WTC11 (cell line): ENCODE measurements around the gene PBOV1. TPM values are rescaled to one million over a fixed set of nuclear protein-coding genes. Genes with fewer than 3 reads are reported as not detected.

Source experiments
- ATAC-seq: fragments of 200-7000 bp; cut with Tn5 transposase; 2 replicates; pipeline ENCODE4 v1.10.0; 2021; ENCODE audit warnings: mild to moderate bottlenecking, moderate library complexity
- CTCF ChIA-PET: fragments of 300-600 bp; sonication (Branson Sonifier 250); formaldehyde crosslinking; loops from one replicate; lab custom pipeline; 2021; ENCODE audit warnings: antibody characterized with exemption; lab: Charles Lee
- POLR2A ChIA-PET: fragments of 350-600 bp; sonication (Branson Sonifier 250); formaldehyde crosslinking; loops from one replicate; lab custom pipeline; 2021; ENCODE audit warnings: antibody characterized with exemption; lab: Charles Lee
- DNase-seq: peaks from one replicate; pipeline ENCODE4 v3.0.0; 2021; ENCODE audit warnings: low spot score
- H3K27ac Mint-ChIP-seq: 2 replicates; pipeline ENCODE4 v1.8.0; 2021; ENCODE audit warnings: mixed read lengths
- H3K27me3 Mint-ChIP-seq: 2 replicates; pipeline ENCODE4 v1.8.0; 2021; ENCODE audit warnings: low read depth, mild to moderate bottlenecking, moderate library complexity, mixed read lengths
- H3K36me3 Mint-ChIP-seq: 2 replicates; pipeline ENCODE4 v1.8.0; 2021; ENCODE audit warnings: mixed read lengths
- H3K4me1 Mint-ChIP-seq: 2 replicates; pipeline ENCODE4 v1.8.0; 2022; ENCODE audit warnings: mixed read lengths
- H3K4me3 Mint-ChIP-seq: 2 replicates; pipeline ENCODE4 v1.8.0; 2021; ENCODE audit warnings: mild to moderate bottlenecking, moderate library complexity, mixed read lengths
- H3K9me3 Mint-ChIP-seq: 2 replicates; pipeline ENCODE4 v1.8.0; 2021; ENCODE audit warnings: mixed read lengths
- AFF4 ChIP-seq: sonication (generic); formaldehyde crosslinking; IDR thresholded peaks from 2 replicates; pipeline ENCODE4 v1.8.1; 2023; ENCODE audit warnings: mild to moderate bottlenecking, missing genetic modification reagents, borderline replicate concordance
- ATF1 ChIP-seq: sonication (generic); formaldehyde crosslinking; IDR thresholded peaks from 2 replicates; pipeline ENCODE4 v1.8.1; 2023; ENCODE audit warnings: mild to moderate bottlenecking, moderate library complexity, missing genetic modification reagents
- ATF3 ChIP-seq: sonication (generic); formaldehyde crosslinking; conservative IDR thresholded peaks from 2 replicates; pipeline ENCODE4 v1.8.1; 2022; ENCODE audit warnings: mild to moderate bottlenecking, missing genetic modification reagents
- CREB1 ChIP-seq: sonication (generic); formaldehyde crosslinking; IDR thresholded peaks from 2 replicates; pipeline ENCODE4 v1.8.0; 2023; ENCODE audit warnings: mild to moderate bottlenecking, missing genetic modification reagents
- EMX1 ChIP-seq: fragments of 250-450 bp; sonication (Bioruptor Pico); IDR thresholded peaks from 2 replicates; pipeline ENCODE4 v1.8.0; 2021; ENCODE audit warnings: mild to moderate bottlenecking
- IRF1 ChIP-seq: sonication (generic); formaldehyde crosslinking; IDR thresholded peaks from 2 replicates; pipeline ENCODE4 v1.8.0; 2023; ENCODE audit warnings: missing genetic modification reagents
- NFE2L1 ChIP-seq: sonication (generic); formaldehyde crosslinking; IDR thresholded peaks from 2 replicates; pipeline ENCODE4 v1.8.1; 2023; ENCODE audit warnings: missing genetic modification reagents
- OVOL2 ChIP-seq: fragments of 250-450 bp; sonication (Bioruptor Pico); IDR thresholded peaks from 2 replicates; pipeline ENCODE4 v1.9.0; 2021; ENCODE audit warnings: mild to moderate bottlenecking, borderline replicate concordance
- SMAD3 ChIP-seq: sonication (generic); formaldehyde crosslinking; IDR thresholded peaks from 2 replicates; pipeline ENCODE4 v1.8.0; 2022; ENCODE audit warnings: missing genetic modification reagents, mild to moderate bottlenecking, borderline replicate concordance
- TCF7 ChIP-seq: sonication (generic); formaldehyde crosslinking; IDR thresholded peaks from 2 replicates; pipeline ENCODE4 v1.8.0; 2022; ENCODE audit warnings: mild to moderate bottlenecking, low read depth, missing genetic modification reagents, moderate library complexity
- USF2 ChIP-seq: sonication (generic); formaldehyde crosslinking; IDR thresholded peaks from 2 replicates; pipeline ENCODE4 v1.8.1; 2023; ENCODE audit warnings: mild to moderate bottlenecking, missing genetic modification reagents, moderate library complexity
- ZNF138 ChIP-seq: sonication (generic); formaldehyde crosslinking; conservative IDR thresholded peaks from 2 replicates; pipeline ENCODE4 v1.8.1; 2022; ENCODE audit warnings: mild to moderate bottlenecking, moderate library complexity, missing genetic modification reagents
- ZNF232 ChIP-seq: sonication (generic); formaldehyde crosslinking; IDR thresholded peaks from 2 replicates; pipeline ENCODE4 v1.8.0; 2022; ENCODE audit warnings: mild to moderate bottlenecking, missing genetic modification reagents
- ZNF416 ChIP-seq: fragments of 250-450 bp; sonication (Bioruptor Pico); IDR thresholded peaks from 2 replicates; pipeline ENCODE4 v1.9.0; 2021; ENCODE audit warnings: mild to moderate bottlenecking, inconsistent platforms
- total RNA-seq: library from RNA; stranded (reverse); gene quantifications from 3 replicates; pipeline ENCODE4 v1.2.3, GENCODE V29; 2021
- TF ChIP-seq, protein P1 (sequence below): sonication (generic); formaldehyde crosslinking; conservative IDR thresholded peaks from 2 replicates; pipeline ENCODE4 v1.8.1; 2023; ENCODE audit warnings: mild to moderate bottlenecking, low read depth, missing genetic modification reagents, moderate library complexity
- TF ChIP-seq, protein P2 (sequence below): sonication (generic); formaldehyde crosslinking; IDR thresholded peaks from 2 replicates; pipeline ENCODE4 v1.8.1; 2022; ENCODE audit warnings: low read depth, missing genetic modification reagents, borderline replicate concordance
- TF ChIP-seq, protein P3 (sequence below): fragments of 250-450 bp; sonication (Bioruptor Pico); IDR thresholded peaks from 2 replicates; pipeline ENCODE4 v1.9.0; 2021; ENCODE audit warnings: mild to moderate bottlenecking

PBOV1 gene
- total RNA-seq, 1 experiment from 2014 or later = not detected

DNA sequence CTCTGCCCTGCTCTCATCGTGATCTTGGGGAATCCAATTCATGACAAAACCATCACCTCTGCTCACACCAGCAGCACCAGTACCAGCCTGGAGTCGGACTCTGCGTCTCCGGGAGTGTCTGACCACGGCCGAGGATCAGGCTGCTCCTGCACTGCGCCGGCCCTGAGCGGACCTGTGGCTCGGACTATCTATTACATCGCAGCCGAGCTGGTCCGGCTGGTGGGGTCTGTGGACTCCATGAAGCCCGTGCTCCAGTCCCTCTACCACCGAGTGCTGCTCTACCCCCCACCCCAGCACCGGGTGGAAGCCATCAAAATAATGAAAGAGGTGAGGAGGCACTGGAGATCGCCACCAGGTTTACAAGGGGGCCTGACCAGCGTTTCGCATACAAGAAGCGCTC lies 37.2 kb upstream of the PBOV1 start:
- H3K36me3 Mint-ChIP-seq = no peaks in the 10 kb centered on the region
- ChIA-PET CTCF (no interaction called here), POLR2A (no interaction called here)
- H3K27me3 Mint-ChIP-seq = no peaks in the 10 kb centered on the region
- DNase-seq = no peak
- no peaks in the 10 kb centered on the region for H3K9me3 Mint-ChIP-seq
- no peak overlapping the region for H3K27ac Mint-ChIP-seq
- ATAC-seq = no peak
- H3K4me1 Mint-ChIP-seq = no peaks in the 10 kb centered on the region
- H3K4me3 Mint-ChIP-seq = no peak overlapping the region
- TF ChIP-seq ZNF416 (no peak), IRF1 (CRISPR knock-in tag) (no peak), USF2 (CRISPR knock-in tag) (no peak), AFF4 (CRISPR knock-in tag) (no peak), ATF1 (no peak)

- no peaks in the 10 kb centered on the region for H3K4me1 Mint-ChIP-seq
- TF ChIP-seq EMX1 (CRISPR knock-in tag) (no peak), ZNF232 (CRISPR knock-in tag) (no peak), ATF3 (no peak), SMAD3 (CRISPR knock-in tag) (no peak), TCF7 (no peak), ZNF138 (CRISPR knock-in tag) (no peak)
- TF ChIP-seq, protein P1, sequence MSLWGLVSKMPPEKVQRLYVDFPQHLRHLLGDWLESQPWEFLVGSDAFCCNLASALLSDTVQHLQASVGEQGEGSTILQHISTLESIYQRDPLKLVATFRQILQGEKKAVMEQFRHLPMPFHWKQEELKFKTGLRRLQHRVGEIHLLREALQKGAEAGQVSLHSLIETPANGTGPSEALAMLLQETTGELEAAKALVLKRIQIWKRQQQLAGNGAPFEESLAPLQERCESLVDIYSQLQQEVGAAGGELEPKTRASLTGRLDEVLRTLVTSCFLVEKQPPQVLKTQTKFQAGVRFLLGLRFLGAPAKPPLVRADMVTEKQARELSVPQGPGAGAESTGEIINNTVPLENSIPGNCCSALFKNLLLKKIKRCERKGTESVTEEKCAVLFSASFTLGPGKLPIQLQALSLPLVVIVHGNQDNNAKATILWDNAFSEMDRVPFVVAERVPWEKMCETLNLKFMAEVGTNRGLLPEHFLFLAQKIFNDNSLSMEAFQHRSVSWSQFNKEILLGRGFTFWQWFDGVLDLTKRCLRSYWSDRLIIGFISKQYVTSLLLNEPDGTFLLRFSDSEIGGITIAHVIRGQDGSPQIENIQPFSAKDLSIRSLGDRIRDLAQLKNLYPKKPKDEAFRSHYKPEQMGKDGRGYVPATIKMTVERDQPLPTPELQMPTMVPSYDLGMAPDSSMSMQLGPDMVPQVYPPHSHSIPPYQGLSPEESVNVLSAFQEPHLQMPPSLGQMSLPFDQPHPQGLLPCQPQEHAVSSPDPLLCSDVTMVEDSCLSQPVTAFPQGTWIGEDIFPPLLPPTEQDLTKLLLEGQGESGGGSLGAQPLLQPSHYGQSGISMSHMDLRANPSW (CRISPR knock-in tag) = no peak
- CTCF ChIA-PET = no interaction called here
- H3K4me3 Mint-ChIP-seq = no peak overlapping the region
- no peaks in the 10 kb centered on the region for H3K27me3 Mint-ChIP-seq
- no peak overlapping the region for H3K27ac Mint-ChIP-seq
- H3K9me3 Mint-ChIP-seq = no peaks in the 10 kb centered on the region
- no peak for DNase-seq
- H3K36me3 Mint-ChIP-seq = no peaks in the 10 kb centered on the region
- ATAC-seq = no peak
- POLR2A ChIA-PET = no interaction called here
Observed at GRCh38 chr6:138253731-138254130, 35.4 kb upstream of the PBOV1 start.

DNA sequence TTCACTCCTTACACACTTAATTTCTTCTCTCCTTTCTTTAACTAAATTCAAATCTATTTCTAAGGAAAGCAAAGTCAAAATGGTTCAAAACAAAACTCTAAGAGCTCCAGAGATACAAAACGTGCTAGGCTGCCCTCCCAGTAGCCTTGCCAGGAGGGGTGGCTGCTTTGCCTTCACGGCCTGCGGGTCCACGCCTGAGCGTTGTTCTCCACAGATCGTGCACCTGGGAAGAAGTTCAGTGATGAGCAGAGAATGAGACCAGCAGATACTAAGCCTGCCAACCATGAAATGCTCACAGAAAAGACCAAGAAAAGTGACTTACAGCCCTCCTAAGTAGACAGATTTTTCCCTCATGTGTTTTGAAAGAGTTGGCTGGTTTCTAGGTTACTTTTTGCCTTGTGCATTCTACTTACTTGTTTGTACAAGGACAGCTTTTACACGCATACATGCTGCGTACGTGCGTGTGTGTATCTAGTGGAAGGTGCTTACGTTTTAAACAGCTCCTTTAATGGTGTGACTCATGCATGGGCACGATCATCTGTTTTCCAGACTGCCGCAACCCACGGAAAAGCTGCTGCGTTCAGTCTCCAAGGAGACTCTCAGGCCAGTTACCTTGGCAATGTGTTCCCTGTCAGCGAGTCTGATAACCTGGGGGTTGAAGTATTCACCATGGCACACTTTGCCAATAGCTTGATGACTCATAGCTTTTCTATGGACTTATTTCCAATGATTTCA lies 32.4 kb upstream of the PBOV1 start:
- CTCF ChIA-PET = no interaction called here
- H3K9me3 Mint-ChIP-seq = no peaks in the 10 kb centered on the region
- no peaks in the 10 kb centered on the region for H3K4me1 Mint-ChIP-seq
- DNase-seq (no peak), ATAC-seq (no peak)
- H3K36me3 Mint-ChIP-seq = no peaks in the 10 kb centered on the region
- no peaks in the 10 kb centered on the region for H3K27me3 Mint-ChIP-seq
- POLR2A ChIA-PET = no interaction called here
- no peak overlapping the region for H3K4me3 Mint-ChIP-seq
- H3K27ac Mint-ChIP-seq = peak overlapping the region; percentile 5; the same call in 1 of the 2 replicates
- no peak for TF ChIP-seq OVOL2 (CRISPR knock-in tag)
- no peak for TF ChIP-seq CREB1
- no peak for TF ChIP-seq TCF7
- TF ChIP-seq, protein P2, sequence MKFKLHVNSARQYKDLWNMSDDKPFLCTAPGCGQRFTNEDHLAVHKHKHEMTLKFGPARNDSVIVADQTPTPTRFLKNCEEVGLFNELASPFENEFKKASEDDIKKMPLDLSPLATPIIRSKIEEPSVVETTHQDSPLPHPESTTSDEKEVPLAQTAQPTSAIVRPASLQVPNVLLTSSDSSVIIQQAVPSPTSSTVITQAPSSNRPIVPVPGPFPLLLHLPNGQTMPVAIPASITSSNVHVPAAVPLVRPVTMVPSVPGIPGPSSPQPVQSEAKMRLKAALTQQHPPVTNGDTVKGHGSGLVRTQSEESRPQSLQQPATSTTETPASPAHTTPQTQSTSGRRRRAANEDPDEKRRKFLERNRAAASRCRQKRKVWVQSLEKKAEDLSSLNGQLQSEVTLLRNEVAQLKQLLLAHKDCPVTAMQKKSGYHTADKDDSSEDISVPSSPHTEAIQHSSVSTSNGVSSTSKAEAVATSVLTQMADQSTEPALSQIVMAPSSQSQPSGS (CRISPR knock-in tag) = no peak
- TF ChIP-seq, protein P3, sequence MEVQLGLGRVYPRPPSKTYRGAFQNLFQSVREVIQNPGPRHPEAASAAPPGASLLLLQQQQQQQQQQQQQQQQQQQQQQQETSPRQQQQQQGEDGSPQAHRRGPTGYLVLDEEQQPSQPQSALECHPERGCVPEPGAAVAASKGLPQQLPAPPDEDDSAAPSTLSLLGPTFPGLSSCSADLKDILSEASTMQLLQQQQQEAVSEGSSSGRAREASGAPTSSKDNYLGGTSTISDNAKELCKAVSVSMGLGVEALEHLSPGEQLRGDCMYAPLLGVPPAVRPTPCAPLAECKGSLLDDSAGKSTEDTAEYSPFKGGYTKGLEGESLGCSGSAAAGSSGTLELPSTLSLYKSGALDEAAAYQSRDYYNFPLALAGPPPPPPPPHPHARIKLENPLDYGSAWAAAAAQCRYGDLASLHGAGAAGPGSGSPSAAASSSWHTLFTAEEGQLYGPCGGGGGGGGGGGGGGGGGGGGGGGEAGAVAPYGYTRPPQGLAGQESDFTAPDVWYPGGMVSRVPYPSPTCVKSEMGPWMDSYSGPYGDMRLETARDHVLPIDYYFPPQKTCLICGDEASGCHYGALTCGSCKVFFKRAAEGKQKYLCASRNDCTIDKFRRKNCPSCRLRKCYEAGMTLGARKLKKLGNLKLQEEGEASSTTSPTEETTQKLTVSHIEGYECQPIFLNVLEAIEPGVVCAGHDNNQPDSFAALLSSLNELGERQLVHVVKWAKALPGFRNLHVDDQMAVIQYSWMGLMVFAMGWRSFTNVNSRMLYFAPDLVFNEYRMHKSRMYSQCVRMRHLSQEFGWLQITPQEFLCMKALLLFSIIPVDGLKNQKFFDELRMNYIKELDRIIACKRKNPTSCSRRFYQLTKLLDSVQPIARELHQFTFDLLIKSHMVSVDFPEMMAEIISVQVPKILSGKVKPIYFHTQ (CRISPR knock-in tag) = no peak
- TF ChIP-seq NFE2L1 = no peak
